NCI-H1092 treated with DMSO at 0.1 percent for 48 hours (cell line): ENCODE results near the gene NEK9.

ENCODE experiments used
- DNase-seq: peaks from one replicate; lab custom pipeline; 2025; lab: John Stamatoyannopoulos, UW

NEK9 gene

GRCh38 chr14:75067212-75067611, 59.6 kb downstream of the NEK9 start:
- DNase-seq, result no peak

- DNase-seq, result no peak
Observed at GRCh38 chr14:75066691-75067090, 60.2 kb downstream of the NEK9 start.

GRCh38 chr14:75064205-75064567, 62.7 kb downstream of the NEK9 start:
- no peak for DNase-seq

- DNase-seq, result peak; percentile 94
Observed at GRCh38 chr14:75063491-75064204, 63.2 kb downstream of the NEK9 start, which contains the start of gene ACYP1. ACYP1 (minus strand) TSS chr14:75064024; CDS start chr14:75063553, 471 bp downstream.

GRCh38 chr14:75063013-75063412, 63.8 kb downstream of the NEK9 start:
- no peak for DNase-seq

GRCh38 chr14:75060420-75060819, 66.4 kb downstream of the NEK9 start:
- no peak for DNase-seq

- no peak for DNase-seq
Observed at GRCh38 chr14:75059642-75060041, 67.2 kb downstream of the NEK9 start.

- DNase-seq, result no peak
Observed at GRCh38 chr14:75054421-75054820, 72.4 kb downstream of the NEK9 start.

GRCh38 chr14:75053396-75054291, 73.2 kb downstream of the NEK9 start:
- no peak for DNase-seq

GRCh38 chr14:75051556-75051899, 75.3 kb downstream of the NEK9 start:
- DNase-seq, result no peak

- DNase-seq, result peak; percentile 88
Observed at GRCh38 chr14:75050852-75051555, 75.8 kb downstream of the NEK9 start, which contains the start of gene MLH3. MLH3 (minus strand) TSS chr14:75051467; CDS start chr14:75049655, 1,812 bp downstream.

- no peak for DNase-seq
Observed at GRCh38 chr14:75049731-75050201, 77.1 kb downstream of the NEK9 start.

GRCh38 chr14:75049136-75049535, 77.7 kb downstream of the NEK9 start:
- DNase-seq, result no peak

GRCh38 chr14:75048101-75048500, 78.7 kb downstream of the NEK9 start:
- DNase-seq, result no peak

- DNase-seq, result no peak
Observed at GRCh38 chr14:75047506-75047905, 79.3 kb downstream of the NEK9 start.

- no peak for DNase-seq
Observed at GRCh38 chr14:75046899-75047298, 79.9 kb downstream of the NEK9 start.

- no peak for DNase-seq
Observed at GRCh38 chr14:75046275-75046674, 80.6 kb downstream of the NEK9 start.

GRCh38 chr14:75044752-75045151, 82.1 kb downstream of the NEK9 start:
- DNase-seq, result no peak

- DNase-seq, result no peak
Observed at GRCh38 chr14:75044322-75044721, 82.5 kb downstream of the NEK9 start.

GRCh38 chr14:75042035-75042434, 84.8 kb downstream of the NEK9 start:
- DNase-seq, result no peak

GRCh38 chr14:75041613-75042012, 85.2 kb downstream of the NEK9 start:
- no peak for DNase-seq

GRCh38 chr14:75040959-75041358, 85.9 kb downstream of the NEK9 start:
- DNase-seq, result no peak
